ENCODE results near the gene FIBIN. TPM values are rescaled to one million over a fixed set of nuclear protein-coding genes. Genes with fewer than 3 reads are reported as not detected.

Gene FIBIN
- total and polyA plus RNA-seq, 4 donors = 1.6 to 3.7 (median 2.2) TPM

DNA sequence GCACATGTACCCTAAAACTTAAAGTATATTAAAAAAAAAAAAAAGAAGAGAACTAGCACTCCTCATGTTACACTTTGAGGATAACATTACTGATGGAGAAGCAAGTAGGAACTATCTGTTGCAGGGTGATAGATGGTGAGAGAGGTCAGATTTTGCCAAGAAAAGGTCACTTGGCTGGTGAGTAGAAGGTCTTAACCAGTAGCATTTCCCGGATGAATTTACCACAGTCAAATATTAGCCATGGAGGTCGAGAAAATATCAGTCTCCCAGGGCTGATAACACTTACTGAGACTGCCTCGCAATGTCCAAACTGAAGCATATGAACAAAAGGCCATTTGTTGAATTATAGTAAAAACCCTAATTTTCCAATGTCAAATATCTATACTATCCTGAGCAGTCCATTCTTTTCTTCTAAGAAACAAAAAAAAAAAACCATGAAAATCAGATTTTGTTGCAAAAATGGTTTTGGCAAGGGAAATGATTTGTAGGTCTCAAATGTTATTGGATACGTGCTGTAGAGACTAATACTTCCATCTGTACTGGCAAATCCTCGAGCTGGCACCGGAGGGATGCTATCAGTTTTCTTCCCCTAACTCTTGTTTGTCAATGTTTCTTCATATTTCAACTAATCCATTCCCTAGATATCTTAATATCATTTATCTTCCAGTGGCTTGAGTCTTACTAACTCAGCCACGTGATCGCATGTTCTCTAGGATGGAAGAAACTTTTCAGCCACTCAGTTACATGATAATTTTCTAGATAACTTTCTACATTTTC lies 32.2 kb downstream of the FIBIN start:
- TF ChIP-seq RAD21 (IDR thresholded peaks at IDR 0.05) (peak in 1 of 2 donors; percentile 9), FOXA1 (IDR thresholded peaks at IDR 0.05) (no peak), NR2F2 (IDR thresholded peaks at IDR 0.05) (peak; percentile 67), HNF4A (conservative IDR thresholded peaks at IDR 0.05) (peak in 1 of 2 donors; percentile 21), FOXA2 (IDR thresholded peaks at IDR 0.05) (no peak), JUND (IDR thresholded peaks at IDR 0.05) (peak in 1 of 2 donors; percentile 40), YY1 (IDR thresholded peaks at IDR 0.05) (peak; percentile 61), EGR1 (IDR thresholded peaks at IDR 0.05; ENCODE audit: low read depth in 2 of 2) (no peak), TAF1 (conservative IDR thresholded peaks at IDR 0.05) (no peak), SP1 (IDR thresholded peaks at IDR 0.05) (no peak), RXRA (IDR thresholded peaks at IDR 0.05) (peak in 1 of 2 donors; percentile 44)
- TF ChIP-seq, protein P1, sequence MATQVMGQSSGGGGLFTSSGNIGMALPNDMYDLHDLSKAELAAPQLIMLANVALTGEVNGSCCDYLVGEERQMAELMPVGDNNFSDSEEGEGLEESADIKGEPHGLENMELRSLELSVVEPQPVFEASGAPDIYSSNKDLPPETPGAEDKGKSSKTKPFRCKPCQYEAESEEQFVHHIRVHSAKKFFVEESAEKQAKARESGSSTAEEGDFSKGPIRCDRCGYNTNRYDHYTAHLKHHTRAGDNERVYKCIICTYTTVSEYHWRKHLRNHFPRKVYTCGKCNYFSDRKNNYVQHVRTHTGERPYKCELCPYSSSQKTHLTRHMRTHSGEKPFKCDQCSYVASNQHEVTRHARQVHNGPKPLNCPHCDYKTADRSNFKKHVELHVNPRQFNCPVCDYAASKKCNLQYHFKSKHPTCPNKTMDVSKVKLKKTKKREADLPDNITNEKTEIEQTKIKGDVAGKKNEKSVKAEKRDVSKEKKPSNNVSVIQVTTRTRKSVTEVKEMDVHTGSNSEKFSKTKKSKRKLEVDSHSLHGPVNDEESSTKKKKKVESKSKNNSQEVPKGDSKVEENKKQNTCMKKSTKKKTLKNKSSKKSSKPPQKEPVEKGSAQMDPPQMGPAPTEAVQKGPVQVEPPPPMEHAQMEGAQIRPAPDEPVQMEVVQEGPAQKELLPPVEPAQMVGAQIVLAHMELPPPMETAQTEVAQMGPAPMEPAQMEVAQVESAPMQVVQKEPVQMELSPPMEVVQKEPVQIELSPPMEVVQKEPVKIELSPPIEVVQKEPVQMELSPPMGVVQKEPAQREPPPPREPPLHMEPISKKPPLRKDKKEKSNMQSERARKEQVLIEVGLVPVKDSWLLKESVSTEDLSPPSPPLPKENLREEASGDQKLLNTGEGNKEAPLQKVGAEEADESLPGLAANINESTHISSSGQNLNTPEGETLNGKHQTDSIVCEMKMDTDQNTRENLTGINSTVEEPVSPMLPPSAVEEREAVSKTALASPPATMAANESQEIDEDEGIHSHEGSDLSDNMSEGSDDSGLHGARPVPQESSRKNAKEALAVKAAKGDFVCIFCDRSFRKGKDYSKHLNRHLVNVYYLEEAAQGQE (IDR thresholded peaks at IDR 0.05) = no peak
- TF ChIP-seq, protein P2, sequence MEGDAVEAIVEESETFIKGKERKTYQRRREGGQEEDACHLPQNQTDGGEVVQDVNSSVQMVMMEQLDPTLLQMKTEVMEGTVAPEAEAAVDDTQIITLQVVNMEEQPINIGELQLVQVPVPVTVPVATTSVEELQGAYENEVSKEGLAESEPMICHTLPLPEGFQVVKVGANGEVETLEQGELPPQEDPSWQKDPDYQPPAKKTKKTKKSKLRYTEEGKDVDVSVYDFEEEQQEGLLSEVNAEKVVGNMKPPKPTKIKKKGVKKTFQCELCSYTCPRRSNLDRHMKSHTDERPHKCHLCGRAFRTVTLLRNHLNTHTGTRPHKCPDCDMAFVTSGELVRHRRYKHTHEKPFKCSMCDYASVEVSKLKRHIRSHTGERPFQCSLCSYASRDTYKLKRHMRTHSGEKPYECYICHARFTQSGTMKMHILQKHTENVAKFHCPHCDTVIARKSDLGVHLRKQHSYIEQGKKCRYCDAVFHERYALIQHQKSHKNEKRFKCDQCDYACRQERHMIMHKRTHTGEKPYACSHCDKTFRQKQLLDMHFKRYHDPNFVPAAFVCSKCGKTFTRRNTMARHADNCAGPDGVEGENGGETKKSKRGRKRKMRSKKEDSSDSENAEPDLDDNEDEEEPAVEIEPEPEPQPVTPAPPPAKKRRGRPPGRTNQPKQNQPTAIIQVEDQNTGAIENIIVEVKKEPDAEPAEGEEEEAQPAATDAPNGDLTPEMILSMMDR (IDR thresholded peaks at IDR 0.05; ENCODE audit: low read depth, low read length, missing input control) = no peak
- TF ChIP-seq, protein P3, sequence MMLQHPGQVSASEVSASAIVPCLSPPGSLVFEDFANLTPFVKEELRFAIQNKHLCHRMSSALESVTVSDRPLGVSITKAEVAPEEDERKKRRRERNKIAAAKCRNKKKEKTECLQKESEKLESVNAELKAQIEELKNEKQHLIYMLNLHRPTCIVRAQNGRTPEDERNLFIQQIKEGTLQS (IDR thresholded peaks at IDR 0.05) = no peak
- TF ChIP-seq, protein P4, sequence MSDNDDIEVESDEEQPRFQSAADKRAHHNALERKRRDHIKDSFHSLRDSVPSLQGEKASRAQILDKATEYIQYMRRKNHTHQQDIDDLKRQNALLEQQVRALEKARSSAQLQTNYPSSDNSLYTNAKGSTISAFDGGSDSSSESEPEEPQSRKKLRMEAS (IDR thresholded peaks at IDR 0.05) = no peak
- H3K27me3 ChIP-seq (ENCODE audit: control insufficient read depth in 4 of 4, insufficient read depth in 4 of 4, low read length in 3 of 4) = no peaks in the 10 kb centered on the region
- peak overlapping the region in 1 of 3 donors; percentile 7 for H3K4me3 ChIP-seq (ENCODE audit: low read depth in 1 of 3, low read length in 3 of 3)
- no peak for DNase-seq (ENCODE audit: low spot score)
- no peak overlapping the region for H3K9ac ChIP-seq (ENCODE audit: low read depth in 1 of 2, low read length in 2 of 2)
- no peaks in the 10 kb centered on the region for H3K36me3 ChIP-seq (ENCODE audit: control insufficient read depth in 4 of 4, insufficient read depth in 3 of 4, low read depth in 1 of 4, low read length in 3 of 4)
- H3K4me1 ChIP-seq (ENCODE audit: control insufficient read depth in 4 of 4, insufficient read depth in 4 of 4, low read length in 3 of 4) = peaks cover 4 to 18% (median 16%) of the 10 kb centered on the region in 4 donors
- 64% methylated on average over 8 of the region's 8 CpGs for WGBS
- H3K9me3 ChIP-seq (ENCODE audit: control insufficient read depth in 4 of 4, low read length in 3 of 4) = no peaks in the 10 kb centered on the region
- peak overlapping the region in 1 of 2 donors; percentile 25 for H3K27ac ChIP-seq (ENCODE audit: low read depth in 1 of 2, low read length in 2 of 2)

DNA sequence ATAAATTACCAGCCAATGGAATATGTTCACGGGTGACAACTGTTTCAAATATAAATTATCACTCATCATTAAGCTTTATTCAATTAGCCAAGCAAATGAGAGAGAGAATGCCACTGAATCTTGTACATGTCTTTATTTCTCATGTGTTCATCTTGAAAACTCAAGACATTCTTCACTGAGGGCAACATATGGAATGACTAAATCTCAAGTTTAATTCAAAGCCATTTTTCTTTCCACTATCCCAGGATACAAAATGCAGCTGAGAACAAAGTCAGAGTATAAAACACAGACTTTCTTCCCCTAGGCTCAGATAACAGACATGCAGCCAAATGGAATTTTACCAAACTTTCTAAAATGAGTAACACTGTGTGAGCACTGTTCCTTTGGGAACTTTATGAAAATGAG lies 34.7 kb downstream of the FIBIN start:
- H3K9ac ChIP-seq (ENCODE audit: low read depth in 1 of 2, low read length in 2 of 2) = no peak overlapping the region
- TF ChIP-seq YY1 (IDR thresholded peaks at IDR 0.05) (no peak), FOXA1 (IDR thresholded peaks at IDR 0.05) (no peak), RAD21 (IDR thresholded peaks at IDR 0.05) (no peak), JUND (IDR thresholded peaks at IDR 0.05) (no peak), HNF4A (conservative IDR thresholded peaks at IDR 0.05) (no peak), NR2F2 (IDR thresholded peaks at IDR 0.05) (no peak), HNF4G (IDR thresholded peaks at IDR 0.05) (no peak), RXRA (IDR thresholded peaks at IDR 0.05) (no peak)
- WGBS = 91% methylated on average over 1 of the region's 1 CpG
- no peaks in the 10 kb centered on the region for H3K27me3 ChIP-seq (ENCODE audit: control insufficient read depth in 4 of 4, insufficient read depth in 4 of 4, low read length in 3 of 4)
- peaks cover 4 to 18% (median 16%) of the 10 kb centered on the region in 4 donors for H3K4me1 ChIP-seq (ENCODE audit: control insufficient read depth in 4 of 4, insufficient read depth in 4 of 4, low read length in 3 of 4)
- no peak overlapping the region for H3K27ac ChIP-seq (ENCODE audit: low read depth in 1 of 2, low read length in 2 of 2)
- H3K4me3 ChIP-seq (ENCODE audit: low read depth in 1 of 3, low read length in 3 of 3) = no peak overlapping the region
- no peak for DNase-seq (ENCODE audit: low spot score)
- no peaks in the 10 kb centered on the region for H3K9me3 ChIP-seq (ENCODE audit: control insufficient read depth in 4 of 4, low read length in 3 of 4)
- no peaks in the 10 kb centered on the region for H3K36me3 ChIP-seq (ENCODE audit: control insufficient read depth in 4 of 4, insufficient read depth in 3 of 4, low read depth in 1 of 4, low read length in 3 of 4)

Data from liver (tissue), 9 donors.